ENCODE data around the gene GRK3.

- TF ChIP-seq CTCF (IDR thresholded peaks at IDR 0.05), result no peak
- no peak for TF ChIP-seq POLR2A (IDR thresholded peaks at IDR 0.05)
Measured at GRCh38 chr22:25630447-25630846, 66.0 kb downstream of the GRK3 start.

All from Peyer's patch (tissue), 4 donors.